ENCODE data around the gene LCN10. TPM values are rescaled to one million over a fixed set of nuclear protein-coding genes. Genes with fewer than 3 reads are reported as not detected.
"Not testable (repeated sequence)": the region's sequence is repeated elsewhere in the genome, so short reads cannot be mapped to it uniquely, and the experiment has no call there.

LCN10 gene
- total RNA-seq, 5 donors from 2014 or later (not counting 1 experiment from before 2014, with no cell fraction given): 1.3 to 2.8 (median 2.2) TPM

DNA sequence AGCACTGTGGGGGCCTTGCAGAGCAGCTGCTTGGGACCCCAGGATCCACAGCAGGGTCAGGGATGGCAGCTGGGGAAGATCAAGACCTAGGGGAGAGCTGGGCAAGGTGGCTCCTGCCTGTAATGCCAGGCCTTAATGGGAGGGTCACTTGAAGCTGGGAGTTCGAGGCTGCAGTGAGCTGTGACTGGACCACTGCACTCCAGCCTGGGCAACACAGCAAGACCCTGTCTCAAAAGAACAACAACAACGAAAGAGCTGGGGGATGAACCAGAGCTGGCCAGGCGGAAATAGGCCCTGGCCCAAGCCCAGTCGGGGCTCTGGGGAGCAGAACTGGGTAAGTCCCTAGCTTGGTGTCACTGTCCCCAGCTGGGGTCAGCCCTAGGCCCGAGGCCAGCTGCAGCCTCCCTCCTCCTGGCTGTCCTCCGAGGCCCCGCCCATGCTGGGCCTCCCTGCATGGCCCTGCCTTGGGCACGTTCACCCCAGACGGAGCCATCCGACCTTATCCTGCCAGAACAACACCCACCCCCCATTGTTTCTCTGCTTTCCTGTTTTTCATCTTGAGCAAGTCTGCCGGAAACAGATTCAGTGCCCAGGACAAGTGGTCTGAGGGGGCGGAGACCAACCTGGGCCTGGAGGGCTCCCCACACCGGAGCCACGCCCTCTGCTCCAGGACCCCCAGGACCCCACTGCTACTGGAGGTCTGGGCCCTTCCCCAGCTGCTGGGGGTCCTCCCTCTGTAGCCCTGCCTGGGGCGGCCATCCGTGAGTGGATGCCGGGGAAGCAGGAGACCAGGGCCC lies 28.4 kb downstream of the LCN10 start:
- no peak overlapping the region for H3K27ac Mint-ChIP-seq
- H3K4me3 Mint-ChIP-seq: peak overlapping the region in 1 of 3 donors; percentile 28
- Histone ChIP-seq H3K36me3 (ENCODE audit: control insufficient read depth in 2 of 2, extremely low read depth in 1 of 2, insufficient read depth in 1 of 2, low read length in 1 of 2) (no peaks in the 10 kb centered on the region), H3K4me1 (ENCODE audit: control insufficient read depth in 1 of 2, extremely low read depth in 1 of 2, insufficient read depth in 2 of 2, low read length in 2 of 2) (peaks cover 0 to 24% of the 10 kb centered on the region in 2 experiments), H3K27ac (ENCODE audit: low read length) (no peak overlapping the region), H3K4me3 (ENCODE audit: control insufficient read depth in 1 of 2, extremely low read depth in 1 of 2, low read length in 1 of 2) (no peak overlapping the region), H3K9me3 (no peaks in the 10 kb centered on the region), H3K27me3 (replicated peaks in 1 of 2; ENCODE audit: control insufficient read depth in 2 of 2, extremely low read depth in 1 of 2, insufficient read depth in 2 of 2, low read length in 1 of 2) (peaks cover 0 to 76% of the 10 kb centered on the region in 2 experiments)
- POLR2A ChIA-PET: no interaction called here
- peaks cover 13 to 45% of the 10 kb centered on the region in 2 donors for H3K27me3 Mint-ChIP-seq
- CTCF ChIA-PET: interaction anchor here in 1 of 2 donors (0.5 to 0.6 kb wide), 2 partner anchors 13 kb away, joined by 3 to 4 read pairs; no protein-coding TSS in a partner anchor
- no peaks in the 10 kb centered on the region for H3K9me3 Mint-ChIP-seq
- 69% methylated on average over 15 of the region's 17 CpGs for WGBS (ENCODE audit: insufficient coverage)
- H3K4me1 Mint-ChIP-seq: peaks cover 4 to 15% (median 11%) of the 10 kb centered on the region in 3 donors
- ATAC-seq (replicated peaks in 1 of 4): no peak
- H3K36me3 Mint-ChIP-seq: no peaks in the 10 kb centered on the region
- no peak for DNase-seq

DNA sequence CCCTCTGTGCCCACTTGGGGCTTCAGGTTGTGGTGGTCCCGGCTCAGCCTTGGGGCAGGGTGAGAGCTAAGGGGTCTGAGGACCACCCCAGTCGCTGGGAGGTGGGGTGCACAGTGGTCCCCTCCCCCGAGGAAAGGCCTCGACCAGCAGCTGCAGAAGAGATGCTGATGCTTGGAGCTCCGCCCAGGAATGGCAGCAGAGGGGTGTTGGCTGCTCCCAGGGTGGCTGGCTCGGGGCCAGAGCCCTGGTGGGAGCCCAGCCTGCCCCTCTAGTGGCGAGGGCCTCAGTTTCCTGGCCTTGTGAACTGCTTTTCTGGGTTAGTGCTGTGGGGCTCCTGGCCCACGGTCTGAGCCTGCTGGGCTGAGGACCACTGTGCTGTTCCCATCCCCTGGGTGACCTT lies 29.2 kb downstream of the LCN10 start:
- Histone ChIP-seq H3K27ac (ENCODE audit: low read length) (no peak overlapping the region), H3K27me3 (replicated peaks in 1 of 2; ENCODE audit: control insufficient read depth in 2 of 2, extremely low read depth in 1 of 2, insufficient read depth in 2 of 2, low read length in 1 of 2) (peaks cover 0 to 78% of the 10 kb centered on the region in 2 experiments), H3K9me3 (no peaks in the 10 kb centered on the region), H3K36me3 (ENCODE audit: control insufficient read depth in 2 of 2, extremely low read depth in 1 of 2, insufficient read depth in 1 of 2, low read length in 1 of 2) (no peaks in the 10 kb centered on the region), H3K4me1 (ENCODE audit: control insufficient read depth in 1 of 2, extremely low read depth in 1 of 2, insufficient read depth in 2 of 2, low read length in 2 of 2) (peaks cover 0 to 17% of the 10 kb centered on the region in 2 experiments), H3K4me3 (ENCODE audit: control insufficient read depth in 1 of 2, extremely low read depth in 1 of 2, low read length in 1 of 2) (no peak overlapping the region)
- 49% methylated on average over 7 of the region's 8 CpGs for WGBS (ENCODE audit: insufficient coverage)
- peak overlapping the region in 2 of 3 donors; percentile 28 to 37 for H3K4me3 Mint-ChIP-seq
- H3K36me3 Mint-ChIP-seq: no peaks in the 10 kb centered on the region
- H3K4me1 Mint-ChIP-seq: peaks cover 4 to 11% (median 11%) of the 10 kb centered on the region in 3 donors
- peaks cover 13 to 50% of the 10 kb centered on the region in 2 donors for H3K27me3 Mint-ChIP-seq
- ATAC-seq (replicated peaks in 1 of 4) (no peak), DNase-seq (no peak)
- H3K27ac Mint-ChIP-seq: no peak overlapping the region
- POLR2A ChIA-PET: no interaction called here
- H3K9me3 Mint-ChIP-seq: no peaks in the 10 kb centered on the region
- CTCF ChIA-PET: interaction anchor here in 1 of 2 donors (0.5 kb wide), 1 partner anchor 13 kb away, joined by 3 read pairs; no protein-coding TSS in a partner anchor

DNA sequence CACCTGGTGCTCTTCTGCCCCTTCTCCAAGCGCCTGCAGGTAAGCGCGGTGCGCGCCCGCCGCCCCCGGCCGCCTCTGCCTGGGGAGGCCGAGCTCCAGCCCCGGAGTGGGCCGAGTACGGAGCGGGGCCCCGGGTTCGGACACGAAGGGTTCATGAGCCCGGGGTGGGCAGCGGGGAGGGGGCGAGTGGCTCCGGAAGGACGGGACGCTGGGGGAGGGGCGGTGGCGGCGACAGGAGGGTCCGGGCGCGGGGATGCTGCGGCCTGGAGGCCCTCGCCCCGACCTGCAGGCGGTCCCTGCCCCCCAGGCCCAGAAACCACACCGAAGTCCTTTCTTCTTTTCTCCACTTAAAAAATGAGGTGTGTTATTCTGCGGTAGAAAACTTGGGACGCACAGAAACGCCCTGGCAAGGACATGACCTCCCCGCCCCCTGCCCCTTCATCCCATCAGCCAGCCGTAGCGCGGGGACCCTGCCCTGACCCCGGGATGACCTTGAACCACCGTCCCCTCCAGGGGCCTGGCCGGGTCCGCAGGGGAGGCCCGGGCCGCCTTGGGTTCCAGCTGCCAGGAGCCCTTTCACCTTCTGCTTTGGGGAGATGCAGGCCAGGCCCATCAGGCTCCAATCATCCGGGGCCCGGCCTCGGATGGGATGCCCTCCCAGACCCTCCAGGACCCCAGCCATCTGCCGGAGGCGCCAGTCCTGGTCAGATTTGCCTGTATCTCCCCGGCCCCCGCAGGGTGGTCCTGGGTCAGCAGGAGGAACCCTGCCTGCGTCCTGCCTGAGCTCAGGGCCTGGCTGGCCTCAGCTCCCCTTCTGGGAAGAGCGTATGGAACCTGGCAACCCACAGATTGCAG lies 29.8 kb downstream of the LCN10 start:
- peaks cover 0 to 13% of the 10 kb centered on the region in 2 experiments for H3K4me1 ChIP-seq (ENCODE audit: control insufficient read depth in 1 of 2, extremely low read depth in 1 of 2, insufficient read depth in 2 of 2, low read length in 2 of 2)
- DNase-seq (no peak), ATAC-seq (replicated peaks in 1 of 4) (no peak)
- 10% methylated on average over 44 of the region's 56 CpGs for WGBS (ENCODE audit: insufficient coverage)
- H3K27me3 ChIP-seq (replicated peaks in 1 of 2; ENCODE audit: control insufficient read depth in 2 of 2, extremely low read depth in 1 of 2, insufficient read depth in 2 of 2, low read length in 1 of 2): peaks cover 0 to 75% of the 10 kb centered on the region in 2 experiments
- no peak overlapping the region for H3K27ac ChIP-seq (ENCODE audit: low read length)
- Mint-ChIP-seq H3K27ac (no peak overlapping the region), H3K27me3 (peaks cover 13 to 53% of the 10 kb centered on the region in 2 donors), H3K4me1 (peaks cover 4 to 11% (median 9%) of the 10 kb centered on the region in 3 donors), H3K36me3 (no peaks in the 10 kb centered on the region), H3K9me3 (no peaks in the 10 kb centered on the region), H3K4me3 (peak overlapping the region in 2 of 3 donors; percentile 3 to 37)
- POLR2A ChIA-PET: no interaction called here
- no peaks in the 10 kb centered on the region for H3K9me3 ChIP-seq
- CTCF ChIA-PET: no interaction called here
- no peaks in the 10 kb centered on the region for H3K36me3 ChIP-seq (ENCODE audit: control insufficient read depth in 2 of 2, extremely low read depth in 1 of 2, insufficient read depth in 1 of 2, low read length in 1 of 2)
- peak overlapping the region in 1 of 2 donors; percentile 12 for H3K4me3 ChIP-seq (ENCODE audit: control insufficient read depth in 1 of 2, extremely low read depth in 1 of 2, low read length in 1 of 2)

DNA sequence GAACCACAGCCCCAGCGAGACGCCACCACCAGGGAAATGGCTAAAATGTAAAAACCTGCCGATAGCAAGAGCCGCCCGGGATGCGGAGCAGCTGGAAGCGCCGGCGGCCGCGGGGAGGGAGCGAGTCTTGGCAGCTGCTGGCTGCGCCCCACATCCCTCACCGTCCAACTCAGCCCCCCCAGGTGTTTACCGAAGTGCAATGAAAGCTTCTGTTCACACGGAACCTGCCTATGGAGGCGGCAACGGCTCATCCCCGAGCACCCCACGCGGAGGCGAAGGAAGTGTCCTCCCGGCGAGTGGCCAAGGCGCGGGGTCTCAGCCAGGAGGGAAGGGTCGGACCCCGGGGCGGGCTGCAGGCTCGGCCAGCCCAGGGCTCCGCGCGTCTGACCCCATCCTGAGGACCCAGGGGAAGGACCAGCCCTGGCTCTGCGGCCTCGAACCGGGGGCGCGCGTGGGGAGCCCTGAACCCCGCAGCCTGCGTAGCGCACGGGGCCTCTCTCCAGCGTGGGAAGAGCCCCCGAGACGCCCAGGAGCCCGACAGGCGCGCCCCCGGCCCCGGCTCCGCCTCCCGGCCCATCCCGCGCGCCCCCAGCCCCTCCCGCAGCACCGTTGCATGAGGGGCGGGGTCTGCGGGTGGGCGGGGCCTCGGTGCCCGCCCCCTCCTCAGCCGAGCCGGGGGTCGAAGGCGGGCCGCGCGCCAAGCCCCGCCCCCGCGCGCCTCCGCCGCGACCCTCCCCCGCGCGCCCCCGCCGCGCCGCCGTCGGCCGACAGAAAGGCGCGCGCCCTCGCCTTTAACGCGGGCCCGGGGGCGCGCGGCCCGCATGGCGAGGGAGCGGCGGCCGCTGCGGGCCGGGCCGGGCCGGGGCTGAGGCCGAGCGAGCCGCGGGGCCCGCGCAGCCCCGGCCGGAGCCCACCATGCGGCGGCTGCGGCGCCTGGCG lies 30.7 kb downstream of the LCN10 start, which contains the start of gene DIPK1B:
TSS of gene DIPK1B (plus strand) at position 822 of the 939 bp plus-strand sequence. CDS start at position 916, 94 bp downstream.
- H3K27ac ChIP-seq (ENCODE audit: low read length): no peak within 1 kb of the TSS
- H3K36me3 ChIP-seq (ENCODE audit: control insufficient read depth in 2 of 2, extremely low read depth in 1 of 2, insufficient read depth in 1 of 2, low read length in 1 of 2): no peaks in the 10 kb centered on the region
- Mint-ChIP-seq H3K36me3 (no peaks in the 10 kb centered on the region), H3K9me3 (no peaks in the 10 kb centered on the region), H3K4me3 (peak within 1 kb of the TSS; percentile 52 to 77 (median 63)), H3K27me3 (peaks cover 13 to 54% of the 10 kb centered on the region in 2 donors), H3K27ac (no peak within 1 kb of the TSS), H3K4me1 (peaks cover 4 to 11% (median 9%) of the 10 kb centered on the region in 3 donors)
- ChIA-PET CTCF (interaction anchor here in 1 of 2 donors (0.6 kb wide), 1 partner anchor 11 kb away, joined by 3 read pairs; no protein-coding TSS in a partner anchor), POLR2A (no interaction called here)
- ATAC-seq (replicated peaks in 1 of 4) (peak; percentile 41 to 49 (median 42)), DNase-seq (peak in 3 of 35 experiments; percentile 15 to 29 (median 21))
- WGBS (ENCODE audit: insufficient coverage): 2% methylated on average over 118 of the region's 119 CpGs
- peak within 1 kb of the TSS in 1 of 2 donors; percentile 74 for H3K4me3 ChIP-seq (ENCODE audit: control insufficient read depth in 1 of 2, extremely low read depth in 1 of 2, low read length in 1 of 2)
- H3K4me1 ChIP-seq (ENCODE audit: control insufficient read depth in 1 of 2, extremely low read depth in 1 of 2, insufficient read depth in 2 of 2, low read length in 2 of 2): peaks cover 0 to 13% of the 10 kb centered on the region in 2 experiments
- no peaks in the 10 kb centered on the region for H3K9me3 ChIP-seq
- H3K27me3 ChIP-seq (replicated peaks in 1 of 2; ENCODE audit: control insufficient read depth in 2 of 2, extremely low read depth in 1 of 2, insufficient read depth in 2 of 2, low read length in 1 of 2): peaks cover 0 to 72% of the 10 kb centered on the region in 2 experiments

DNA sequence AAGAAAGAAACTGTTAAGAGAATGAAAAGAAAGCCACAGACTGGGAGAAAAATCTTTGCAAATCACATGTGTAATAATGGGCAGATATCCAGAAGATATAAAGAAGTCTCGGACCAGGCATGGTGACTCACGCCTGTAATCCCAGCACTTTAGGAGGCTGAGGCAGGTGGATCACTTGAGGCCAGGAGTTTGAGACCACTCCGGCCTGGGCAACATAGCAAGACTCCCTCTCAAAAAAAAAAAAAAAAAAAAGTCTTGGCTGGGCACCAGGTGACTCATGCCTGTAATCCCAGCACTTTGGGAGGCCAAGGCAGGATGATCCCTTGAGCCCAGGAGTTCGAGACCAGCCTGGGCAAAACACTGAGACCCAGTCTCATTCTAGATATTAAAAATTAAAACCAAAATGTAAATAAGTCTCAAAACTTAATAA lies 31.5 kb downstream of the LCN10 start:
- H3K27ac ChIP-seq (ENCODE audit: low read length); H3K27ac Mint-ChIP-seq; H3K9me3 ChIP-seq; DNase-seq; H3K9me3 Mint-ChIP-seq; POLR2A ChIA-PET; ATAC-seq (replicated peaks in 1 of 4); H3K4me3 ChIP-seq (ENCODE audit: control insufficient read depth in 1 of 2, extremely low read depth in 1 of 2, low read length in 1 of 2); H3K36me3 ChIP-seq (ENCODE audit: control insufficient read depth in 2 of 2, extremely low read depth in 1 of 2, insufficient read depth in 1 of 2, low read length in 1 of 2); H3K36me3 Mint-ChIP-seq: not testable (repeated sequence)
- CTCF ChIA-PET: interaction anchor here in 1 of 2 donors (0.6 kb wide), 1 partner anchor 10 kb away, joined by 3 read pairs; no protein-coding TSS in a partner anchor
- H3K4me3 Mint-ChIP-seq: peak overlapping the region; percentile 52 to 77 (median 63)
- peaks cover 0 to 71% of the 10 kb centered on the region in 2 experiments for H3K27me3 ChIP-seq (replicated peaks in 1 of 2; ENCODE audit: control insufficient read depth in 2 of 2, extremely low read depth in 1 of 2, insufficient read depth in 2 of 2, low read length in 1 of 2)
- peaks cover 4 to 11% (median 9%) of the 10 kb centered on the region in 3 donors for H3K4me1 Mint-ChIP-seq
- peaks cover 13 to 50% of the 10 kb centered on the region in 2 donors for H3K27me3 Mint-ChIP-seq
- no CpG with 5 or more reads among the region's 4 CpGs for WGBS (ENCODE audit: insufficient coverage)
- peaks cover 0 to 13% of the 10 kb centered on the region in 2 experiments for H3K4me1 ChIP-seq (ENCODE audit: control insufficient read depth in 1 of 2, extremely low read depth in 1 of 2, insufficient read depth in 2 of 2, low read length in 2 of 2)
